Body of pancreas (tissue), 4 donors: Measurements from ENCODE around the gene OR6Q1.

Experiments used
- POLR2A ChIP-seq, 3 donors: fragments of 450-650 bp; IDR thresholded peaks; one replicate each; pipeline ENCODE4 v1.6.1; 2016; ENCODE audit warnings: antibody characterized with exemption in 3 of 3, mild to moderate bottlenecking in 2 of 3
- TF ChIP-seq, protein P1 (sequence below), 7 experiments: fragments of 450-650 bp in 4 of 7; fragments of 200-600 bp in 3 of 7; sonication (generic) in 3 of 7; IDR thresholded peaks; one replicate each; pipeline ENCODE4 v1.5.1; 2016 to 2019; ENCODE audit warnings: antibody characterized with exemption in 7 of 7

DNA sequence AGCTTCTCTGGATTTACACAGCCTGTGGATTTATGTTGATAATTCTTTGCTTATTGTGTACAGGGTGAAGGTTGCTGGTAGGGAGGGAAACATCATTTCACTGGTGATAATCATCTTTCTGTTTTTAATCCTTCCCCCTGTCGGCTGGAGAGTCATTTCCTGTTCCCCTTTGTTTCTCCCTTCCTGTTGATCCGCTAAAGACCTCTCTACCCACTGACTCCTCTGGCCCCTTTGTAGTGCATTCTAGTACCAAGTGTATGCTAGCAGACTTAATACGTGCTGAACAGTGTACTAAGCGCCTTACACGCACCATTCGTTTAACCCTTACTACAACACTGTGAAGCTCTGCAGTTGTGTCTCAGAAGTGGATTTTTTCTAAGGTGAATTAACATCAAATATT lies 26.1 kb upstream of the OR6Q1 start:
- TF ChIP-seq, protein P1, sequence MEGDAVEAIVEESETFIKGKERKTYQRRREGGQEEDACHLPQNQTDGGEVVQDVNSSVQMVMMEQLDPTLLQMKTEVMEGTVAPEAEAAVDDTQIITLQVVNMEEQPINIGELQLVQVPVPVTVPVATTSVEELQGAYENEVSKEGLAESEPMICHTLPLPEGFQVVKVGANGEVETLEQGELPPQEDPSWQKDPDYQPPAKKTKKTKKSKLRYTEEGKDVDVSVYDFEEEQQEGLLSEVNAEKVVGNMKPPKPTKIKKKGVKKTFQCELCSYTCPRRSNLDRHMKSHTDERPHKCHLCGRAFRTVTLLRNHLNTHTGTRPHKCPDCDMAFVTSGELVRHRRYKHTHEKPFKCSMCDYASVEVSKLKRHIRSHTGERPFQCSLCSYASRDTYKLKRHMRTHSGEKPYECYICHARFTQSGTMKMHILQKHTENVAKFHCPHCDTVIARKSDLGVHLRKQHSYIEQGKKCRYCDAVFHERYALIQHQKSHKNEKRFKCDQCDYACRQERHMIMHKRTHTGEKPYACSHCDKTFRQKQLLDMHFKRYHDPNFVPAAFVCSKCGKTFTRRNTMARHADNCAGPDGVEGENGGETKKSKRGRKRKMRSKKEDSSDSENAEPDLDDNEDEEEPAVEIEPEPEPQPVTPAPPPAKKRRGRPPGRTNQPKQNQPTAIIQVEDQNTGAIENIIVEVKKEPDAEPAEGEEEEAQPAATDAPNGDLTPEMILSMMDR (IDR thresholded peaks at IDR 0.05): no peak
- TF ChIP-seq POLR2A (IDR thresholded peaks at IDR 0.05): no peak
